HepG2 (cell line): Measurements from ENCODE around the gene KCNH6. TPM values are rescaled to one million over a fixed set of nuclear protein-coding genes. Genes with fewer than 3 reads are reported as not detected.
A peak's percentile ranks its signal among the peaks of the same experiment; 100 is the strongest.

ENCODE experiments used
- ARHGAP35 ChIP-seq: sonication (generic); formaldehyde crosslinking; IDR thresholded peaks from 2 replicates; pipeline ENCODE4 v1.9.0; 2022; ENCODE audit warnings: mild to moderate bottlenecking, inconsistent platforms, moderate library complexity, missing genetic modification reagents, borderline replicate concordance
- BRCA1 ChIP-seq: sonication (generic); formaldehyde crosslinking; IDR thresholded peaks from 2 replicates; pipeline ENCODE4 v1.4.0; 2020; ENCODE audit warnings: missing genetic modification reagents
- CCAR2 ChIP-seq: fragments of 200-400 bp; formaldehyde crosslinking; optimal IDR thresholded peaks from 2 replicates; pipeline ENCODE3; 2018; ENCODE audit warnings: low read depth, mild to moderate bottlenecking, low read length, moderate library complexity
- FOSL2 ChIP-seq: sonication (generic); formaldehyde crosslinking; IDR thresholded peaks from 2 replicates; pipeline ENCODE4 v1.4.0; 2020; ENCODE audit warnings: missing genetic modification reagents
- MTA3 ChIP-seq: sonication (generic); formaldehyde crosslinking; IDR thresholded peaks from 2 replicates; pipeline ENCODE4 v1.4.0; 2020; ENCODE audit warnings: missing genetic modification reagents
- NCOA5 ChIP-seq: sonication (generic); formaldehyde crosslinking; IDR thresholded peaks from 2 replicates; pipeline ENCODE4 v1.4.0; 2020; ENCODE audit warnings: missing genetic modification reagents
- ONECUT2 ChIP-seq: sonication (generic); formaldehyde crosslinking; IDR thresholded peaks from 2 replicates; pipeline ENCODE4 v1.4.0; 2020; ENCODE audit warnings: missing genetic modification reagents
- PITX1 ChIP-seq: sonication (generic); formaldehyde crosslinking; IDR thresholded peaks from 2 replicates; pipeline ENCODE4 v1.5.1; 2020; ENCODE audit warnings: mild to moderate bottlenecking, missing genetic modification reagents
- RFXANK ChIP-seq: IDR thresholded peaks from 2 replicates; pipeline ENCODE4 v1.6.1; 2016
- TBL1XR1 ChIP-seq: fragments of 150-350 bp; IDR thresholded peaks from 2 replicates; pipeline ENCODE4 v1.6.1; 2014; ENCODE audit warnings: borderline replicate concordance, low read length; ENCODE audit not compliant: partially characterized antibody
- ZNF441 ChIP-seq: sonication (generic); formaldehyde crosslinking; IDR thresholded peaks from 2 replicates; pipeline ENCODE4 v1.7.0; 2021; ENCODE audit warnings: missing genetic modification reagents, borderline replicate concordance
- ZNF562 ChIP-seq: sonication (generic); formaldehyde crosslinking; IDR thresholded peaks from 2 replicates; pipeline ENCODE4 v1.8.0; 2022; ENCODE audit warnings: missing genetic modification reagents, borderline replicate concordance
- ZNF713 ChIP-seq: sonication (generic); formaldehyde crosslinking; IDR thresholded peaks from 2 replicates; pipeline ENCODE4 v1.4.0; 2020; ENCODE audit warnings: mild to moderate bottlenecking, missing genetic modification reagents
- ZNF749 ChIP-seq: sonication (generic); formaldehyde crosslinking; IDR thresholded peaks from 2 replicates; pipeline ENCODE4 v1.8.0; 2022; ENCODE audit warnings: mild to moderate bottlenecking, missing genetic modification reagents, moderate library complexity, borderline replicate concordance
- polyA plus RNA-seq, 8 experiments: library from polyadenylated mRNA; depleted of rRNA in 3 of 8; stranded (reverse) in 7 of 8; unstranded in 1 of 8; fragments of >200 nt; fragmentation: Illumina TruSeq in 4 of 8; extraction: Trizol in 4 of 8; gene quantifications; 2 replicates each; pipeline versions ENCODE4 v1.2.1 to v1.2.3, GENCODE V29; 2011 to 2016; ENCODE audit warnings: low read depth in 4 of 8, missing spikeins in 1 of 8, mixed read lengths in 1 of 8; ENCODE audit not compliant: insufficient read depth in 1 of 8
- total RNA-seq, 5 experiments: library from RNA; depleted of rRNA; stranded (reverse); fragments of >200 nt; fragmentation: Illumina TruSeq; extraction: Trizol; gene quantifications; 2 replicates each; pipeline ENCODE4 v1.2.3, GENCODE V29; 2016; ENCODE audit warnings: low read depth in 1 of 5
- TF ChIP-seq, protein P1 (sequence below): sonication (generic); formaldehyde crosslinking; IDR thresholded peaks from 2 replicates; pipeline ENCODE4 v1.8.1; 2022; ENCODE audit warnings: mild to moderate bottlenecking, missing genetic modification reagents
- TF ChIP-seq, protein P2 (sequence below): sonication (generic); formaldehyde crosslinking; IDR thresholded peaks from 2 replicates; pipeline ENCODE4 v1.8.0; 2022; ENCODE audit warnings: mild to moderate bottlenecking, missing genetic modification reagents, moderate library complexity
- TF ChIP-seq, protein P3 (sequence below): sonication (generic); formaldehyde crosslinking; IDR thresholded peaks from 2 replicates; pipeline ENCODE4 v1.4.0; 2020; ENCODE audit warnings: missing genetic modification reagents
- TF ChIP-seq, protein P4 (sequence below): sonication (generic); formaldehyde crosslinking; IDR thresholded peaks from 2 replicates; pipeline ENCODE4 v1.8.0; 2022; ENCODE audit warnings: mild to moderate bottlenecking, missing genetic modification reagents; ENCODE audit not compliant: insufficient replicate concordance
- TF ChIP-seq, protein P5 (sequence below): sonication (generic); formaldehyde crosslinking; conservative IDR thresholded peaks from 2 replicates; pipeline ENCODE4 v1.8.0; 2022; ENCODE audit warnings: missing genetic modification reagents

The KCNH6 gene
- total and polyA plus RNA-seq, 2 of the 13 experiments (the other 11 are each of a cell fraction or from before 2014, with no cell fraction given), result 0.05 to 0.18 TPM

DNA sequence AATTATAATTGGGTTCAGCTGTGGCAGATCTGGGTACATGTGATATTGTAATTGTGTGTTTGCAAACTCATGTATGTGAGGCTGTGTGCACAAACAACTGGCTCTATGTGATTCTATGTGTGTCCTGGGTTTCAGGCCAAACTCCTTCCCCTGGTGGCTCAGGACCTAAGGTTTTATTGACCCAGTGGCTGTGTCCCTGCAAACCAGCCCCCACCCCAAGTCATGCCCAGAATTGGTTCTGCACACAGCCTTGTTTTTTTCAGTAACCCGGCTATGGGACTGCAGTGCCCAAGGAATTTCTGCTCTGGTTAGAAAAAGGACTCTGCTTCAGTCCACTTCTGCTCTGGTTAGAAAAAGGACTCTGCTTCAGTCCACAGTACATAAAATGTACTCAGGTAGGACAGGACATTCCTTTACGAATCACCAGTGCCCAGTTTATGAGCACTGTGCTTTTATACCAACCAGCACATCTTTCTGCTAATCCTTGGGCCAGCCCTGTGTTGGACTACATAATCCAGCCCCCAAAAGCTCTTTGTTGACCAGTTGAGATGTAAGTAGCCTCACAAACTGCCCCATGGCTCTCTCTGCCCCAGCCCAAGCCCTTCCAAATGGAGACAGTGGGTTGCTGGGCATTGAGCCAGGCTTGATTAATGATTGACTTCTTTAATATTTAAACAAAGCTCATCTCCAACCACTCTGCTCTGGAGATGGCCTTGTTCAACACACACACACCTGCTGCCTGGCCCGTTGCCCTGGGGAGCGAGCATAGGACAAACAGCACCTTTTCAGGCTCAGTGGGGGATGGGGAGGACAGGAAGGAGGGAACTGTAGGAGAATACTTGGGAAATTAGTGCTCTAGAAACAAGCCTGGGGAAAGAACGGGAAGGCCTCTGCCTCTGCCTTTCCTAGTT is 2.9 kb upstream of the KCNH6 start (continued):
- TF ChIP-seq ZNF441 (CRISPR knock-in tag) (no peak; the same call in 1 of the 2 replicates), PITX1 (CRISPR knock-in tag) (peak; percentile 92), TBL1XR1 (no peak), ARHGAP35 (CRISPR knock-in tag) (0 out of 2 replicates have a peak, but pooled peaks have one; percentile 24), MTA3 (CRISPR knock-in tag) (no peak), ZNF562 (CRISPR knock-in tag) (no peak), ONECUT2 (CRISPR knock-in tag) (no peak), NCOA5 (no peak), CCAR2 (no peak), ZNF749 (CRISPR knock-in tag) (peak; percentile 86; the same call in 1 of the 2 replicates), FOSL2 (peak; percentile 67), BRCA1 (CRISPR knock-in tag) (no peak), ZNF713 (peak; percentile 77; the same call in 1 of the 2 replicates), RFXANK (CRISPR knock-in tag) (no peak)
- TF ChIP-seq, protein P1, sequence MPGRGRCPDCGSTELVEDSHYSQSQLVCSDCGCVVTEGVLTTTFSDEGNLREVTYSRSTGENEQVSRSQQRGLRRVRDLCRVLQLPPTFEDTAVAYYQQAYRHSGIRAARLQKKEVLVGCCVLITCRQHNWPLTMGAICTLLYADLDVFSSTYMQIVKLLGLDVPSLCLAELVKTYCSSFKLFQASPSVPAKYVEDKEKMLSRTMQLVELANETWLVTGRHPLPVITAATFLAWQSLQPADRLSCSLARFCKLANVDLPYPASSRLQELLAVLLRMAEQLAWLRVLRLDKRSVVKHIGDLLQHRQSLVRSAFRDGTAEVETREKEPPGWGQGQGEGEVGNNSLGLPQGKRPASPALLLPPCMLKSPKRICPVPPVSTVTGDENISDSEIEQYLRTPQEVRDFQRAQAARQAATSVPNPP (CRISPR knock-in tag), result no peak
- TF ChIP-seq, protein P2, sequence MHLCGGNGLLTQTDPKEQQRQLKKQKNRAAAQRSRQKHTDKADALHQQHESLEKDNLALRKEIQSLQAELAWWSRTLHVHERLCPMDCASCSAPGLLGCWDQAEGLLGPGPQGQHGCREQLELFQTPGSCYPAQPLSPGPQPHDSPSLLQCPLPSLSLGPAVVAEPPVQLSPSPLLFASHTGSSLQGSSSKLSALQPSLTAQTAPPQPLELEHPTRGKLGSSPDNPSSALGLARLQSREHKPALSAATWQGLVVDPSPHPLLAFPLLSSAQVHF (CRISPR knock-in tag), result no peak
- TF ChIP-seq, protein P3, sequence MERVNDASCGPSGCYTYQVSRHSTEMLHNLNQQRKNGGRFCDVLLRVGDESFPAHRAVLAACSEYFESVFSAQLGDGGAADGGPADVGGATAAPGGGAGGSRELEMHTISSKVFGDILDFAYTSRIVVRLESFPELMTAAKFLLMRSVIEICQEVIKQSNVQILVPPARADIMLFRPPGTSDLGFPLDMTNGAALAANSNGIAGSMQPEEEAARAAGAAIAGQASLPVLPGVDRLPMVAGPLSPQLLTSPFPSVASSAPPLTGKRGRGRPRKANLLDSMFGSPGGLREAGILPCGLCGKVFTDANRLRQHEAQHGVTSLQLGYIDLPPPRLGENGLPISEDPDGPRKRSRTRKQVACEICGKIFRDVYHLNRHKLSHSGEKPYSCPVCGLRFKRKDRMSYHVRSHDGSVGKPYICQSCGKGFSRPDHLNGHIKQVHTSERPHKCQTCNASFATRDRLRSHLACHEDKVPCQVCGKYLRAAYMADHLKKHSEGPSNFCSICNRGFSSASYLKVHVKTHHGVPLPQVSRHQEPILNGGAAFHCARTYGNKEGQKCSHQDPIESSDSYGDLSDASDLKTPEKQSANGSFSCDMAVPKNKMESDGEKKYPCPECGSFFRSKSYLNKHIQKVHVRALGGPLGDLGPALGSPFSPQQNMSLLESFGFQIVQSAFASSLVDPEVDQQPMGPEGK, result peak; percentile 83
- TF ChIP-seq, protein P4, sequence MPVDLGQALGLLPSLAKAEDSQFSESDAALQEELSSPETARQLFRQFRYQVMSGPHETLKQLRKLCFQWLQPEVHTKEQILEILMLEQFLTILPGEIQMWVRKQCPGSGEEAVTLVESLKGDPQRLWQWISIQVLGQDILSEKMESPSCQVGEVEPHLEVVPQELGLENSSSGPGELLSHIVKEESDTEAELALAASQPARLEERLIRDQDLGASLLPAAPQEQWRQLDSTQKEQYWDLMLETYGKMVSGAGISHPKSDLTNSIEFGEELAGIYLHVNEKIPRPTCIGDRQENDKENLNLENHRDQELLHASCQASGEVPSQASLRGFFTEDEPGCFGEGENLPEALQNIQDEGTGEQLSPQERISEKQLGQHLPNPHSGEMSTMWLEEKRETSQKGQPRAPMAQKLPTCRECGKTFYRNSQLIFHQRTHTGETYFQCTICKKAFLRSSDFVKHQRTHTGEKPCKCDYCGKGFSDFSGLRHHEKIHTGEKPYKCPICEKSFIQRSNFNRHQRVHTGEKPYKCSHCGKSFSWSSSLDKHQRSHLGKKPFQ (CRISPR knock-in tag), result peak; percentile 81
- TF ChIP-seq, protein P5, sequence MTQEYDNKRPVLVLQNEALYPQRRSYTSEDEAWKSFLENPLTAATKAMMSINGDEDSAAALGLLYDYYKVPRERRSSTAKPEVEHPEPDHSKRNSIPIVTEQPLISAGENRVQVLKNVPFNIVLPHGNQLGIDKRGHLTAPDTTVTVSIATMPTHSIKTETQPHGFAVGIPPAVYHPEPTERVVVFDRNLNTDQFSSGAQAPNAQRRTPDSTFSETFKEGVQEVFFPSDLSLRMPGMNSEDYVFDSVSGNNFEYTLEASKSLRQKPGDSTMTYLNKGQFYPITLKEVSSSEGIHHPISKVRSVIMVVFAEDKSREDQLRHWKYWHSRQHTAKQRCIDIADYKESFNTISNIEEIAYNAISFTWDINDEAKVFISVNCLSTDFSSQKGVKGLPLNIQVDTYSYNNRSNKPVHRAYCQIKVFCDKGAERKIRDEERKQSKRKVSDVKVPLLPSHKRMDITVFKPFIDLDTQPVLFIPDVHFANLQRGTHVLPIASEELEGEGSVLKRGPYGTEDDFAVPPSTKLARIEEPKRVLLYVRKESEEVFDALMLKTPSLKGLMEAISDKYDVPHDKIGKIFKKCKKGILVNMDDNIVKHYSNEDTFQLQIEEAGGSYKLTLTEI (CRISPR knock-in tag), result no peak
